HepG2 (cell line): ENCODE measurements around the gene C21orf91. TPM values are rescaled to one million over a fixed set of nuclear protein-coding genes. Genes with fewer than 3 reads are reported as not detected.

Experiments used
- ATAC-seq: fragments of 200-7000 bp; cut with Tn5 transposase; 3 replicates; pipeline ENCODE4 v1.9.1; 2020; ENCODE audit warnings: mild to moderate bottlenecking, moderate library complexity
- BruUV-seq: library from RNA; stranded (reverse); fragments of 400-500 nt; replicated peaks from 2 replicates; lab custom pipeline; 2021; lab: Mats Ljungman, UMichigan
- CTCF ChIA-PET: fragments of 300-600 bp; formaldehyde crosslinking; extraction: SDS; loops from one replicate; lab custom pipeline; 2021; ENCODE audit warnings: low total read pairs, inconsistent platforms, low intra/inter-chr PET ratio; lab: Yijun Ruan, JAX
- POLR2A ChIA-PET: fragments of 350-600 bp; sonication (Branson Sonifier 250); formaldehyde crosslinking; loops from one replicate; lab custom pipeline; 2020; ENCODE audit warnings: antibody characterized with exemption, inconsistent platforms; lab: Yijun Ruan, JAX
- DNase-seq: peaks from one replicate; pipeline ENCODE4 v3.0.0-alpha.2; 2015; ENCODE audit warnings: low spot score
- FAIRE-seq: peaks from 3 replicates; lab custom pipeline; 2011; peaks lifted over from hg19 to GRCh38; lab: Jason Lieb, UNC
- H2AFZ ChIP-seq: one replicate; pipeline ENCODE4 v1.6.1; 2011; ENCODE audit warnings: low read length, inconsistent platforms
- H3K27ac ChIP-seq: fragments of 300-600 bp; 3 replicates; pipeline ENCODE4 v1.8.0; 2011; ENCODE audit warnings: mixed run types, mild to moderate bottlenecking, mixed read lengths, low read length, inconsistent platforms; ENCODE audit not compliant: insufficient read depth; ENCODE audit errors: extremely low read length
- H3K27me3 ChIP-seq, 2 experiments: fragments of 200-600 bp in 1 of 2; 2 replicates in 1 of 2; 3 replicates in 1 of 2; pipeline versions ENCODE4 v1.6.0 to v1.8.0; 2011; ENCODE audit warnings: low read length in 2 of 2, mild to moderate bottlenecking in 2 of 2, moderate library complexity in 2 of 2, inconsistent platforms in 1 of 2; ENCODE audit not compliant: insufficient read depth in 2 of 2, control insufficient read depth in 1 of 2
- H3K36me3 ChIP-seq, 2 experiments: fragments of 200-600 bp in 1 of 2; replicated peaks in 1 of 2; 2 replicates in 1 of 2; 3 replicates in 1 of 2; pipeline versions ENCODE4 v1.5.1 to v1.8.0; 2011; ENCODE audit warnings: low read length in 2 of 2, inconsistent platforms in 1 of 2; ENCODE audit not compliant: insufficient read depth in 2 of 2, control insufficient read depth in 1 of 2
- H3K4me1 ChIP-seq: 2 replicates; pipeline ENCODE4 v1.5.1; 2012; ENCODE audit warnings: low read length, inconsistent platforms; ENCODE audit not compliant: insufficient read depth
- H3K4me2 ChIP-seq: 2 replicates; pipeline ENCODE4 v1.6.0; 2011; ENCODE audit warnings: low read depth, low read length, inconsistent platforms
- H3K4me3 ChIP-seq, 3 experiments: fragments of 200-600 bp in 1 of 3; sonication (generic), shearing (Covaris generic) in 1 of 3; replicated peaks in 1 of 3; 2 replicates each; pipeline ENCODE4 v1.5.1; 2011 to 2016; ENCODE audit warnings: low read length in 3 of 3, inconsistent platforms in 2 of 3, low read depth in 2 of 3, mild to moderate bottlenecking in 2 of 3, control low read depth in 1 of 3, mixed read lengths in 1 of 3; ENCODE audit not compliant: insufficient read depth in 1 of 3
- H3K79me2 ChIP-seq: one replicate; pipeline ENCODE4 v1.6.1; 2011; ENCODE audit warnings: low read length, inconsistent platforms; ENCODE audit not compliant: insufficient read depth
- H3K9ac ChIP-seq: 2 replicates; pipeline ENCODE4 v1.6.0; 2011; ENCODE audit warnings: mild to moderate bottlenecking, low read depth, low read length, inconsistent platforms; ENCODE audit not compliant: insufficient read depth
- H3K9me3 ChIP-seq: 2 replicates; pipeline ENCODE4 v1.5.1; 2012; ENCODE audit warnings: mild to moderate bottlenecking, low read length
- H4K20me1 ChIP-seq: 2 replicates; pipeline ENCODE4 v1.6.0; 2011; ENCODE audit warnings: inconsistent platforms, mild to moderate bottlenecking, low read length, moderate library complexity; ENCODE audit not compliant: insufficient read depth
- AFF4 ChIP-seq: sonication (generic); formaldehyde crosslinking; IDR thresholded peaks from 2 replicates; pipeline ENCODE4 v1.4.0; 2020; ENCODE audit warnings: missing genetic modification reagents
- HNRNPLL ChIP-seq: fragments of 200-400 bp; formaldehyde crosslinking; IDR thresholded peaks from 2 replicates; pipeline ENCODE4 v1.6.1; 2017; ENCODE audit warnings: mild to moderate bottlenecking, low read depth, low read length; ENCODE audit not compliant: poor library complexity, severe bottlenecking
- TOE1 ChIP-seq: sonication (generic); formaldehyde crosslinking; IDR thresholded peaks from 2 replicates; pipeline ENCODE4 v1.4.0; 2020; ENCODE audit warnings: mild to moderate bottlenecking, missing genetic modification reagents
- ZBTB38 ChIP-seq: sonication (generic); formaldehyde crosslinking; IDR thresholded peaks from 2 replicates; pipeline ENCODE4 v1.5.1; 2020; ENCODE audit warnings: mild to moderate bottlenecking, missing genetic modification reagents
- ZNF337 ChIP-seq: sonication (generic); formaldehyde crosslinking; IDR thresholded peaks from 2 replicates; pipeline ENCODE4 v1.5.1; 2020; ENCODE audit warnings: missing genetic modification reagents, low read depth, mild to moderate bottlenecking, borderline replicate concordance
- ZNF775 ChIP-seq: sonication (generic); formaldehyde crosslinking; IDR thresholded peaks from 2 replicates; pipeline ENCODE4 v1.4.0; 2020; ENCODE audit warnings: missing genetic modification reagents, mild to moderate bottlenecking, moderate library complexity, borderline replicate concordance
- WGBS: methylation state at CpG from one replicate; pipeline ENCODE4 v1.1.6; 2017; ENCODE audit warnings: low lambda C conversion rate; 5-methylcytosine and 5-hydroxymethylcytosine counted together
- in situ Hi-C: cut with HindIII; loops from 2 replicates; pipeline ENCODE4 v1.10.0; 2017; ENCODE audit warnings: low pct_unique_long_range_greater_than_20kb; ENCODE audit not compliant: extremely low pct_ligation_motif_present
- intact Hi-C: fragments of 100-400 bp; cut with micrococcal nuclease; formaldehyde crosslinking; loops from one replicate; pipeline ENCODE4 v1.10.0; 2022; ENCODE audit not compliant: unreplicated experiment
- polyA plus RNA-seq, 8 experiments: library from polyadenylated mRNA; depleted of rRNA in 3 of 8; stranded (reverse) in 7 of 8; unstranded in 1 of 8; fragments of >200 nt; fragmentation: Illumina TruSeq in 4 of 8; extraction: Trizol in 4 of 8; gene quantifications; 2 replicates each; pipeline versions ENCODE4 v1.2.1 to v1.2.3, GENCODE V29; 2011 to 2016; ENCODE audit warnings: low read depth in 4 of 8, missing spikeins in 1 of 8, mixed read lengths in 1 of 8; ENCODE audit not compliant: insufficient read depth in 1 of 8
- total RNA-seq, 5 experiments: library from RNA; depleted of rRNA; stranded (reverse); fragments of >200 nt; fragmentation: Illumina TruSeq; extraction: Trizol; gene quantifications; 2 replicates each; pipeline ENCODE4 v1.2.3, GENCODE V29; 2016; ENCODE audit warnings: low read depth in 1 of 5

C21orf91 gene
- total and polyA plus RNA-seq, 2 of the 13 experiments (the other 11 are each of a cell fraction or from before 2014, with no cell fraction given): 2.9 to 7.8 TPM

GRCh38 chr21:17745086-17745485, 74.1 kb downstream of the C21orf91 start:
- H3K27me3 ChIP-seq: no peaks in the 10 kb centered on the region
- no peak overlapping the region for H3K4me2 ChIP-seq
- CTCF ChIA-PET: no interaction called here
- FAIRE-seq: no peak
- intact Hi-C loops: no loop called here
- no peaks in the 10 kb centered on the region for H3K36me3 ChIP-seq
- H3K9me3 ChIP-seq: no peaks in the 10 kb centered on the region
- in situ Hi-C loops: no loop called here
- H3K4me1 ChIP-seq: no peaks in the 10 kb centered on the region
- TF ChIP-seq ZNF337 (CRISPR knock-in tag) (no peak), ZNF775 (CRISPR knock-in tag) (no peak), AFF4 (CRISPR knock-in tag) (no peak), HNRNPLL (no peak), ZBTB38 (CRISPR knock-in tag) (no peak), TOE1 (no peak)
- TF ChIP-seq, all 625 proteins: peak for 0
- BruUV-seq: no TSS peak
- 27% methylated on average over 6 of the region's 6 CpGs for WGBS
- Histone ChIP-seq H3K79me2 (no peaks in the 10 kb centered on the region), H4K20me1 (no peaks in the 10 kb centered on the region), H2AFZ (no peak overlapping the region), H3K4me3 (no peak overlapping the region), H3K27ac (no peak overlapping the region), H3K9ac (no peak overlapping the region)
- no peak for ATAC-seq
- POLR2A ChIA-PET: no interaction called here
- no peak for DNase-seq
